HG02943 (cell line): ENCODE data around the gene FGD3.

Source experiments
- ATAC-seq: cut with Tn5 transposase; IDR thresholded peaks from one replicate; pipeline ENCODE4 v1.9.1; 2021; ENCODE audit warnings: mild to moderate bottlenecking, low read depth, moderate library complexity; ENCODE audit not compliant: unreplicated experiment

The FGD3 gene

GRCh38 chr9:92954049-92954861 is 6.9 kb downstream of the FGD3 start:
- no peak for ATAC-seq

- ATAC-seq = no peak
Observed at GRCh38 chr9:92954886-92955285, 7.6 kb downstream of the FGD3 start.

GRCh38 chr9:92960561-92961290 is 13.4 kb downstream of the FGD3 start:
- ATAC-seq = no peak

- ATAC-seq = no peak
Observed at GRCh38 chr9:92961627-92962302, 14.4 kb downstream of the FGD3 start.

- no peak for ATAC-seq
Observed at GRCh38 chr9:92962303-92962649, 15.0 kb downstream of the FGD3 start.

GRCh38 chr9:92962846-92963245 is 15.5 kb downstream of the FGD3 start:
- no peak for ATAC-seq

GRCh38 chr9:92963831-92964606 is 16.7 kb downstream of the FGD3 start:
- ATAC-seq = peak; percentile 72

- no peak for ATAC-seq
Observed at GRCh38 chr9:92964607-92965060, 17.3 kb downstream of the FGD3 start.

GRCh38 chr9:92965061-92965758 is 17.9 kb downstream of the FGD3 start:
- no peak for ATAC-seq

- no peak for ATAC-seq
Observed at GRCh38 chr9:92965759-92966517, 18.6 kb downstream of the FGD3 start.

- ATAC-seq = no peak
Observed at GRCh38 chr9:92966518-92966800, 19.1 kb downstream of the FGD3 start.

GRCh38 chr9:92968081-92968480 is 20.8 kb downstream of the FGD3 start:
- ATAC-seq = no peak

- ATAC-seq = no peak
Observed at GRCh38 chr9:92969516-92970466, 22.5 kb downstream of the FGD3 start.

GRCh38 chr9:92970467-92970923 is 23.2 kb downstream of the FGD3 start:
- ATAC-seq = no peak

- no peak for ATAC-seq
Observed at GRCh38 chr9:92971121-92971520, 23.8 kb downstream of the FGD3 start.

GRCh38 chr9:92971776-92972175 is 24.5 kb downstream of the FGD3 start:
- no peak for ATAC-seq

- no peak for ATAC-seq
Observed at GRCh38 chr9:92973700-92974099, 26.4 kb downstream of the FGD3 start.

GRCh38 chr9:92974161-92974661 is 26.9 kb downstream of the FGD3 start:
- no peak for ATAC-seq
